Liver (tissue), 9 donors: ENCODE data around the gene ATG5. TPM values are rescaled to one million over a fixed set of nuclear protein-coding genes. Genes with fewer than 3 reads are reported as not detected.

Experiments
- DNase-seq: peaks from one replicate; pipeline ENCODE4 v3.0.0-alpha.2; 2017; ENCODE audit warnings: low spot score
- H3K27ac ChIP-seq, 2 donors: one replicate each; pipeline ENCODE4 v1.7.0; 2013; ENCODE audit warnings: inconsistent platforms in 2 of 2, low read length in 2 of 2, control low read depth in 1 of 2, low read depth in 1 of 2, mild to moderate bottlenecking in 1 of 2
- H3K27me3 ChIP-seq, 4 donors: one replicate each; pipeline versions ENCODE4 v1.6.1 to v1.7.0; 2013; ENCODE audit warnings: low read length in 3 of 4, inconsistent platforms in 1 of 4, mild to moderate bottlenecking in 1 of 4, moderate library complexity in 1 of 4; ENCODE audit not compliant: control insufficient read depth in 4 of 4, insufficient read depth in 4 of 4
- H3K36me3 ChIP-seq, 4 donors: one replicate each; pipeline versions ENCODE4 v1.6.1 to v1.7.0; 2013; ENCODE audit warnings: low read length in 3 of 4, mild to moderate bottlenecking in 3 of 4, low read depth in 1 of 4, moderate library complexity in 1 of 4; ENCODE audit not compliant: control insufficient read depth in 4 of 4, insufficient read depth in 3 of 4
- H3K4me1 ChIP-seq, 4 donors: one replicate each; pipeline versions ENCODE4 v1.6.1 to v1.7.0; 2013; ENCODE audit warnings: low read length in 3 of 4, mild to moderate bottlenecking in 3 of 4, moderate library complexity in 1 of 4; ENCODE audit not compliant: control insufficient read depth in 4 of 4, insufficient read depth in 4 of 4
- H3K4me3 ChIP-seq, 3 donors: one replicate each; pipeline versions ENCODE4 v1.6.1 to v1.7.0; 2013; ENCODE audit warnings: low read length in 3 of 3, control low read depth in 1 of 3, low read depth in 1 of 3, mild to moderate bottlenecking in 1 of 3
- H3K9ac ChIP-seq, 2 donors: one replicate each; pipeline ENCODE4 v1.7.0; 2013; ENCODE audit warnings: low read length in 2 of 2, mild to moderate bottlenecking in 2 of 2, moderate library complexity in 2 of 2, control low read depth in 1 of 2, low read depth in 1 of 2
- H3K9me3 ChIP-seq, 4 donors: one replicate each; pipeline versions ENCODE4 v1.6.1 to v1.7.0; 2013; ENCODE audit warnings: low read length in 3 of 4; ENCODE audit not compliant: control insufficient read depth in 4 of 4
- EGR1 ChIP-seq, 2 donors: IDR thresholded peaks; 2 replicates each; pipeline ENCODE4 v1.6.1; 2016 to 2018; ENCODE audit warnings: antibody characterized with exemption in 2 of 2, low read depth in 2 of 2
- FOXA1 ChIP-seq: IDR thresholded peaks from 2 replicates; pipeline ENCODE4 v1.6.1; 2016; ENCODE audit warnings: antibody characterized with exemption
- FOXA2 ChIP-seq: IDR thresholded peaks from 2 replicates; pipeline ENCODE4 v1.6.1; 2016; ENCODE audit warnings: antibody characterized with exemption
- GABPA ChIP-seq, 2 donors: IDR thresholded peaks in 1 of 2; conservative IDR thresholded peaks in 1 of 2; 2 replicates each; pipeline ENCODE4 v1.6.1; 2016; ENCODE audit warnings: antibody characterized with exemption in 2 of 2, mild to moderate bottlenecking in 1 of 2, moderate library complexity in 1 of 2
- HNF4A ChIP-seq, 2 donors: conservative IDR thresholded peaks; 2 replicates each; pipeline ENCODE4 v1.6.1; 2016; ENCODE audit warnings: antibody characterized with exemption in 2 of 2, mild to moderate bottlenecking in 2 of 2
- HNF4G ChIP-seq: IDR thresholded peaks from 2 replicates; pipeline ENCODE4 v1.6.1; 2016; ENCODE audit warnings: antibody characterized with exemption
- JUND ChIP-seq, 2 donors: IDR thresholded peaks; 2 replicates each; pipeline ENCODE4 v1.6.1; 2016; ENCODE audit warnings: antibody characterized with exemption in 2 of 2
- NR2F2 ChIP-seq: IDR thresholded peaks from 2 replicates; pipeline ENCODE4 v1.6.1; 2016; ENCODE audit warnings: antibody characterized with exemption
- RAD21 ChIP-seq, 2 donors: IDR thresholded peaks; 2 replicates each; pipeline ENCODE4 v1.6.1; 2016; ENCODE audit warnings: antibody characterized with exemption in 2 of 2, mild to moderate bottlenecking in 2 of 2
- RXRA ChIP-seq, 2 donors: IDR thresholded peaks; 2 replicates each; pipeline ENCODE4 v1.6.1; 2017 to 2018; ENCODE audit warnings: antibody characterized with exemption in 2 of 2, mild to moderate bottlenecking in 1 of 2
- SP1 ChIP-seq: IDR thresholded peaks from 2 replicates; pipeline ENCODE4 v1.6.1; 2018; ENCODE audit warnings: antibody characterized with exemption, mild to moderate bottlenecking
- TAF1 ChIP-seq: conservative IDR thresholded peaks from 2 replicates; pipeline ENCODE4 v1.6.1; 2016; ENCODE audit warnings: antibody characterized with exemption, mild to moderate bottlenecking
- YY1 ChIP-seq: IDR thresholded peaks from 2 replicates; pipeline ENCODE4 v1.6.1; 2016; ENCODE audit warnings: antibody characterized with exemption, mild to moderate bottlenecking
- WGBS: extraction: QIAGEN DNeasy Blood & Tissue Kit; methylation state at CpG from one replicate; pipeline ENCODE4 v1.1.7; 2013; 5-methylcytosine and 5-hydroxymethylcytosine counted together
- polyA plus RNA-seq, 2 donors: library from polyadenylated mRNA; stranded (reverse) in 1 of 2; unstranded in 1 of 2; fragments of 200-250 nt in 1 of 2; fragments of >200 nt in 1 of 2; fragmentation: Nextera tagmentation in 1 of 2; extraction: Ambion mirVana in 1 of 2; gene quantifications; one replicate each; pipeline versions ENCODE4 v1.2.1 to v1.2.3, GENCODE V29; 2013 to 2015
- total RNA-seq, 2 donors: library from RNA; depleted of rRNA; stranded (reverse); fragments of >200 nt; gene quantifications; one replicate each; pipeline ENCODE4 v1.2.3, GENCODE V29; 2014
- TF ChIP-seq, protein P1 (sequence below): IDR thresholded peaks from 2 replicates; pipeline ENCODE4 v1.6.1; 2016; ENCODE audit warnings: antibody characterized with exemption
- TF ChIP-seq, protein P2 (sequence below): IDR thresholded peaks from 2 replicates; pipeline ENCODE4 v1.6.1; 2016; ENCODE audit warnings: antibody characterized with exemption
- TF ChIP-seq, protein P3 (sequence below): IDR thresholded peaks from 2 replicates; pipeline ENCODE4 v1.6.1; 2016; ENCODE audit warnings: antibody characterized with exemption, mild to moderate bottlenecking
- TF ChIP-seq, protein P4 (sequence below): fragments of 150-350 bp; IDR thresholded peaks from 2 replicates; pipeline ENCODE4 v1.5.1; 2017; ENCODE audit warnings: improper control_type of control experiment, low read depth, low read length; ENCODE audit not compliant: missing input control
- TF ChIP-seq, protein P5 (sequence below): IDR thresholded peaks from 2 replicates; pipeline ENCODE4 v1.6.1; 2016; ENCODE audit warnings: antibody characterized with exemption
- donor health status: healthy.
- donor health status: healthy.
- donor health status: healthy.
- donor health status: healthy.
- donor health status: healthy.

Gene ATG5
- total and polyA plus RNA-seq, 4 donors: 10.0 to 25.7 (median 19.7) TPM

DNA sequence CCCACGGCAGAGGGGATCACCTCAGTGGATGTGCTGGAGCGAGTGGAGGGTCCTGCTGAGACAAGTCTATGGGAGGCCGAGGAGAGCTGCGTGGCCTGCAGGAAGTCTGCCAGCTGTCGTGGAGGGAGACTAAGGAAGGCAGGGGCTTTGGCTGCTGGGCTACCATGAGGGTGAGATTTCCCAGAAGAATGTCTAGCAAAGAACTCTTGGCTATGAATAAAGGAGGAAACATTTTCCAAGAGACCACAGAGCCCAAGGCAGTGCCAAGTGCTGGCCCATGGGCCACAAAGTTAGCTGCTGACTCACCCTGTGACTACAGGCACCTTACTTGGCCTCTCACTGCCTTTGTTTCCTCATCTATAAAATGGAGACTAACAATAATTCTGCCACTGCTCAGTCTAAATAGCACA, 166.0 kb downstream of the ATG5 start:
- no peak overlapping the region for H3K4me3 ChIP-seq
- H3K27me3 ChIP-seq: no peaks in the 10 kb centered on the region
- H3K9me3 ChIP-seq: no peaks in the 10 kb centered on the region
- H3K27ac ChIP-seq: no peak overlapping the region
- no peak overlapping the region for H3K9ac ChIP-seq
- TF ChIP-seq FOXA2 (no peak), SP1 (no peak), TAF1 (no peak), HNF4A (conservative IDR thresholded peaks at IDR 0.05) (no peak), RXRA (IDR thresholded peaks at IDR 0.05) (no peak)
- TF ChIP-seq, protein P1, sequence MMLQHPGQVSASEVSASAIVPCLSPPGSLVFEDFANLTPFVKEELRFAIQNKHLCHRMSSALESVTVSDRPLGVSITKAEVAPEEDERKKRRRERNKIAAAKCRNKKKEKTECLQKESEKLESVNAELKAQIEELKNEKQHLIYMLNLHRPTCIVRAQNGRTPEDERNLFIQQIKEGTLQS: no peak
- DNase-seq: no peak
- no peaks in the 10 kb centered on the region for H3K36me3 ChIP-seq
- WGBS: 92% methylated on average over 5 of the region's 5 CpGs
- no peaks in the 10 kb centered on the region for H3K4me1 ChIP-seq

DNA sequence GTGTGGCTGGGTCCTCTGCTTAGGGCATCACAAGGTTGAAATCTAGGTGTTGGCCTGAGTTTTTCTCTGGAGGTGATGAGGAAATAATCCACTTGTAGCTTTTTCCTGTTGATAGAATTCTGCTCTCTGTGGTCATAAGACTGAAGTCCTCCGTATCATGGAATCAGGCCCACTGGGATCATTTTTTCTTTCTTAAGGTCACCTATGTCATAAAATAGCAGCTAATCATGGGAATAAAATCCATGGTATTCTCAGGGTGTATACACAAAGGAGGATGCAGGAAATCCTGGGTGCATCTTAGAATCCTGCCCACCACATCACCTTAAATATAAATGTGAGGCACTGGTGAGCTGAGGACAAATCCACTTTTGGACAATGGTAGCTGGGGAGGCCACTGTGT, 166.7 kb downstream of the ATG5 start:
- TF ChIP-seq RAD21 (IDR thresholded peaks at IDR 0.05) (no peak), SP1 (no peak), GABPA (IDR thresholded peaks at IDR 0.05 in 1 of 2, conservative IDR thresholded peaks at IDR 0.05 in 1 of 2) (no peak), RXRA (IDR thresholded peaks at IDR 0.05) (no peak), HNF4G (no peak), JUND (IDR thresholded peaks at IDR 0.05) (no peak), HNF4A (conservative IDR thresholded peaks at IDR 0.05) (no peak), TAF1 (no peak), FOXA2 (no peak), EGR1 (IDR thresholded peaks at IDR 0.05; ENCODE audit: low read depth in 2 of 2) (no peak), NR2F2 (no peak), YY1 (no peak), FOXA1 (no peak)
- TF ChIP-seq, protein P2, sequence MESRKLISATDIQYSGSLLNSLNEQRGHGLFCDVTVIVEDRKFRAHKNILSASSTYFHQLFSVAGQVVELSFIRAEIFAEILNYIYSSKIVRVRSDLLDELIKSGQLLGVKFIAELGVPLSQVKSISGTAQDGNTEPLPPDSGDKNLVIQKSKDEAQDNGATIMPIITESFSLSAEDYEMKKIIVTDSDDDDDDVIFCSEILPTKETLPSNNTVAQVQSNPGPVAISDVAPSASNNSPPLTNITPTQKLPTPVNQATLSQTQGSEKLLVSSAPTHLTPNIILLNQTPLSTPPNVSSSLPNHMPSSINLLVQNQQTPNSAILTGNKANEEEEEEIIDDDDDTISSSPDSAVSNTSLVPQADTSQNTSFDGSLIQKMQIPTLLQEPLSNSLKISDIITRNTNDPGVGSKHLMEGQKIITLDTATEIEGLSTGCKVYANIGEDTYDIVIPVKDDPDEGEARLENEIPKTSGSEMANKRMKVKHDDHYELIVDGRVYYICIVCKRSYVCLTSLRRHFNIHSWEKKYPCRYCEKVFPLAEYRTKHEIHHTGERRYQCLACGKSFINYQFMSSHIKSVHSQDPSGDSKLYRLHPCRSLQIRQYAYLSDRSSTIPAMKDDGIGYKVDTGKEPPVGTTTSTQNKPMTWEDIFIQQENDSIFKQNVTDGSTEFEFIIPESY: no peak
- TF ChIP-seq, protein P3, sequence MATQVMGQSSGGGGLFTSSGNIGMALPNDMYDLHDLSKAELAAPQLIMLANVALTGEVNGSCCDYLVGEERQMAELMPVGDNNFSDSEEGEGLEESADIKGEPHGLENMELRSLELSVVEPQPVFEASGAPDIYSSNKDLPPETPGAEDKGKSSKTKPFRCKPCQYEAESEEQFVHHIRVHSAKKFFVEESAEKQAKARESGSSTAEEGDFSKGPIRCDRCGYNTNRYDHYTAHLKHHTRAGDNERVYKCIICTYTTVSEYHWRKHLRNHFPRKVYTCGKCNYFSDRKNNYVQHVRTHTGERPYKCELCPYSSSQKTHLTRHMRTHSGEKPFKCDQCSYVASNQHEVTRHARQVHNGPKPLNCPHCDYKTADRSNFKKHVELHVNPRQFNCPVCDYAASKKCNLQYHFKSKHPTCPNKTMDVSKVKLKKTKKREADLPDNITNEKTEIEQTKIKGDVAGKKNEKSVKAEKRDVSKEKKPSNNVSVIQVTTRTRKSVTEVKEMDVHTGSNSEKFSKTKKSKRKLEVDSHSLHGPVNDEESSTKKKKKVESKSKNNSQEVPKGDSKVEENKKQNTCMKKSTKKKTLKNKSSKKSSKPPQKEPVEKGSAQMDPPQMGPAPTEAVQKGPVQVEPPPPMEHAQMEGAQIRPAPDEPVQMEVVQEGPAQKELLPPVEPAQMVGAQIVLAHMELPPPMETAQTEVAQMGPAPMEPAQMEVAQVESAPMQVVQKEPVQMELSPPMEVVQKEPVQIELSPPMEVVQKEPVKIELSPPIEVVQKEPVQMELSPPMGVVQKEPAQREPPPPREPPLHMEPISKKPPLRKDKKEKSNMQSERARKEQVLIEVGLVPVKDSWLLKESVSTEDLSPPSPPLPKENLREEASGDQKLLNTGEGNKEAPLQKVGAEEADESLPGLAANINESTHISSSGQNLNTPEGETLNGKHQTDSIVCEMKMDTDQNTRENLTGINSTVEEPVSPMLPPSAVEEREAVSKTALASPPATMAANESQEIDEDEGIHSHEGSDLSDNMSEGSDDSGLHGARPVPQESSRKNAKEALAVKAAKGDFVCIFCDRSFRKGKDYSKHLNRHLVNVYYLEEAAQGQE: no peak
- TF ChIP-seq, protein P4, sequence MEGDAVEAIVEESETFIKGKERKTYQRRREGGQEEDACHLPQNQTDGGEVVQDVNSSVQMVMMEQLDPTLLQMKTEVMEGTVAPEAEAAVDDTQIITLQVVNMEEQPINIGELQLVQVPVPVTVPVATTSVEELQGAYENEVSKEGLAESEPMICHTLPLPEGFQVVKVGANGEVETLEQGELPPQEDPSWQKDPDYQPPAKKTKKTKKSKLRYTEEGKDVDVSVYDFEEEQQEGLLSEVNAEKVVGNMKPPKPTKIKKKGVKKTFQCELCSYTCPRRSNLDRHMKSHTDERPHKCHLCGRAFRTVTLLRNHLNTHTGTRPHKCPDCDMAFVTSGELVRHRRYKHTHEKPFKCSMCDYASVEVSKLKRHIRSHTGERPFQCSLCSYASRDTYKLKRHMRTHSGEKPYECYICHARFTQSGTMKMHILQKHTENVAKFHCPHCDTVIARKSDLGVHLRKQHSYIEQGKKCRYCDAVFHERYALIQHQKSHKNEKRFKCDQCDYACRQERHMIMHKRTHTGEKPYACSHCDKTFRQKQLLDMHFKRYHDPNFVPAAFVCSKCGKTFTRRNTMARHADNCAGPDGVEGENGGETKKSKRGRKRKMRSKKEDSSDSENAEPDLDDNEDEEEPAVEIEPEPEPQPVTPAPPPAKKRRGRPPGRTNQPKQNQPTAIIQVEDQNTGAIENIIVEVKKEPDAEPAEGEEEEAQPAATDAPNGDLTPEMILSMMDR: no peak
- TF ChIP-seq, protein P5, sequence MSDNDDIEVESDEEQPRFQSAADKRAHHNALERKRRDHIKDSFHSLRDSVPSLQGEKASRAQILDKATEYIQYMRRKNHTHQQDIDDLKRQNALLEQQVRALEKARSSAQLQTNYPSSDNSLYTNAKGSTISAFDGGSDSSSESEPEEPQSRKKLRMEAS: no peak
- TF ChIP-seq, protein P1: no peak
- no peaks in the 10 kb centered on the region for H3K27me3 ChIP-seq
- no peak overlapping the region for H3K4me3 ChIP-seq
- H3K4me1 ChIP-seq: no peaks in the 10 kb centered on the region
- DNase-seq: no peak
- 90% methylated on average over 1 of the region's 1 CpG for WGBS
- H3K36me3 ChIP-seq: no peaks in the 10 kb centered on the region
- no peak overlapping the region for H3K27ac ChIP-seq
- no peaks in the 10 kb centered on the region for H3K9me3 ChIP-seq
- H3K9ac ChIP-seq: no peak overlapping the region
